Liver (tissue), 9 donors: ENCODE measurements around the gene CNIH3. TPM values are rescaled to one million over a fixed set of nuclear protein-coding genes. Genes with fewer than 3 reads are reported as not detected.

Experiments
- DNase-seq: peaks from one replicate; pipeline ENCODE4 v3.0.0-alpha.2; 2017; ENCODE audit warnings: low spot score
- H3K27ac ChIP-seq, 2 donors: one replicate each; pipeline ENCODE4 v1.7.0; 2013; ENCODE audit warnings: inconsistent platforms in 2 of 2, low read length in 2 of 2, control low read depth in 1 of 2, low read depth in 1 of 2, mild to moderate bottlenecking in 1 of 2
- H3K27me3 ChIP-seq, 4 donors: one replicate each; pipeline versions ENCODE4 v1.6.1 to v1.7.0; 2013; ENCODE audit warnings: low read length in 3 of 4, inconsistent platforms in 1 of 4, mild to moderate bottlenecking in 1 of 4, moderate library complexity in 1 of 4; ENCODE audit not compliant: control insufficient read depth in 4 of 4, insufficient read depth in 4 of 4
- H3K36me3 ChIP-seq, 4 donors: one replicate each; pipeline versions ENCODE4 v1.6.1 to v1.7.0; 2013; ENCODE audit warnings: low read length in 3 of 4, mild to moderate bottlenecking in 3 of 4, low read depth in 1 of 4, moderate library complexity in 1 of 4; ENCODE audit not compliant: control insufficient read depth in 4 of 4, insufficient read depth in 3 of 4
- H3K4me1 ChIP-seq, 4 donors: one replicate each; pipeline versions ENCODE4 v1.6.1 to v1.7.0; 2013; ENCODE audit warnings: low read length in 3 of 4, mild to moderate bottlenecking in 3 of 4, moderate library complexity in 1 of 4; ENCODE audit not compliant: control insufficient read depth in 4 of 4, insufficient read depth in 4 of 4
- H3K4me3 ChIP-seq, 3 donors: one replicate each; pipeline versions ENCODE4 v1.6.1 to v1.7.0; 2013; ENCODE audit warnings: low read length in 3 of 3, control low read depth in 1 of 3, low read depth in 1 of 3, mild to moderate bottlenecking in 1 of 3
- H3K9ac ChIP-seq, 2 donors: one replicate each; pipeline ENCODE4 v1.7.0; 2013; ENCODE audit warnings: low read length in 2 of 2, mild to moderate bottlenecking in 2 of 2, moderate library complexity in 2 of 2, control low read depth in 1 of 2, low read depth in 1 of 2
- H3K9me3 ChIP-seq, 4 donors: one replicate each; pipeline versions ENCODE4 v1.6.1 to v1.7.0; 2013; ENCODE audit warnings: low read length in 3 of 4; ENCODE audit not compliant: control insufficient read depth in 4 of 4
- CTCF ChIP-seq: fragments of 150-350 bp; IDR thresholded peaks from 2 replicates; pipeline ENCODE4 v1.5.1; 2017; ENCODE audit warnings: improper control_type of control experiment, low read depth, low read length; ENCODE audit not compliant: missing input control
- EGR1 ChIP-seq, 2 donors: IDR thresholded peaks; 2 replicates each; pipeline ENCODE4 v1.6.1; 2016 to 2018; ENCODE audit warnings: antibody characterized with exemption in 2 of 2, low read depth in 2 of 2
- FOXA1 ChIP-seq: IDR thresholded peaks from 2 replicates; pipeline ENCODE4 v1.6.1; 2016; ENCODE audit warnings: antibody characterized with exemption
- FOXA2 ChIP-seq: IDR thresholded peaks from 2 replicates; pipeline ENCODE4 v1.6.1; 2016; ENCODE audit warnings: antibody characterized with exemption
- GABPA ChIP-seq, 2 donors: IDR thresholded peaks in 1 of 2; conservative IDR thresholded peaks in 1 of 2; 2 replicates each; pipeline ENCODE4 v1.6.1; 2016; ENCODE audit warnings: antibody characterized with exemption in 2 of 2, mild to moderate bottlenecking in 1 of 2, moderate library complexity in 1 of 2
- HNF4A ChIP-seq, 2 donors: conservative IDR thresholded peaks; 2 replicates each; pipeline ENCODE4 v1.6.1; 2016; ENCODE audit warnings: antibody characterized with exemption in 2 of 2, mild to moderate bottlenecking in 2 of 2
- HNF4G ChIP-seq: IDR thresholded peaks from 2 replicates; pipeline ENCODE4 v1.6.1; 2016; ENCODE audit warnings: antibody characterized with exemption
- JUND ChIP-seq, 2 donors: IDR thresholded peaks; 2 replicates each; pipeline ENCODE4 v1.6.1; 2016; ENCODE audit warnings: antibody characterized with exemption in 2 of 2
- NR2F2 ChIP-seq: IDR thresholded peaks from 2 replicates; pipeline ENCODE4 v1.6.1; 2016; ENCODE audit warnings: antibody characterized with exemption
- RAD21 ChIP-seq, 2 donors: IDR thresholded peaks; 2 replicates each; pipeline ENCODE4 v1.6.1; 2016; ENCODE audit warnings: antibody characterized with exemption in 2 of 2, mild to moderate bottlenecking in 2 of 2
- RXRA ChIP-seq, 2 donors: IDR thresholded peaks; 2 replicates each; pipeline ENCODE4 v1.6.1; 2017 to 2018; ENCODE audit warnings: antibody characterized with exemption in 2 of 2, mild to moderate bottlenecking in 1 of 2
- SP1 ChIP-seq: IDR thresholded peaks from 2 replicates; pipeline ENCODE4 v1.6.1; 2018; ENCODE audit warnings: antibody characterized with exemption, mild to moderate bottlenecking
- TAF1 ChIP-seq: conservative IDR thresholded peaks from 2 replicates; pipeline ENCODE4 v1.6.1; 2016; ENCODE audit warnings: antibody characterized with exemption, mild to moderate bottlenecking
- YY1 ChIP-seq: IDR thresholded peaks from 2 replicates; pipeline ENCODE4 v1.6.1; 2016; ENCODE audit warnings: antibody characterized with exemption, mild to moderate bottlenecking
- ZBTB33 ChIP-seq: IDR thresholded peaks from 2 replicates; pipeline ENCODE4 v1.6.1; 2016; ENCODE audit warnings: antibody characterized with exemption
- WGBS: extraction: QIAGEN DNeasy Blood & Tissue Kit; methylation state at CpG from one replicate; pipeline ENCODE4 v1.1.7; 2013; 5-methylcytosine and 5-hydroxymethylcytosine counted together
- polyA plus RNA-seq, 2 donors: library from polyadenylated mRNA; stranded (reverse) in 1 of 2; unstranded in 1 of 2; fragments of 200-250 nt in 1 of 2; fragments of >200 nt in 1 of 2; fragmentation: Nextera tagmentation in 1 of 2; extraction: Ambion mirVana in 1 of 2; gene quantifications; one replicate each; pipeline versions ENCODE4 v1.2.1 to v1.2.3, GENCODE V29; 2013 to 2015
- total RNA-seq, 2 donors: library from RNA; depleted of rRNA; stranded (reverse); fragments of >200 nt; gene quantifications; one replicate each; pipeline ENCODE4 v1.2.3, GENCODE V29; 2014
- TF ChIP-seq, protein P1 (sequence below): IDR thresholded peaks from 2 replicates; pipeline ENCODE4 v1.6.1; 2016; ENCODE audit warnings: antibody characterized with exemption
- TF ChIP-seq, protein P2 (sequence below): IDR thresholded peaks from 2 replicates; pipeline ENCODE4 v1.6.1; 2016; ENCODE audit warnings: antibody characterized with exemption, mild to moderate bottlenecking
- TF ChIP-seq, protein P3 (sequence below): IDR thresholded peaks from 2 replicates; pipeline ENCODE4 v1.6.1; 2016; ENCODE audit warnings: antibody characterized with exemption
- donor health status: healthy.
- donor health status: healthy.
- donor health status: healthy.
- donor health status: healthy.
- donor health status: healthy.

Gene CNIH3
- total and polyA plus RNA-seq, 4 donors, result 0.39 to 1.0 (median 0.93) TPM

DNA sequence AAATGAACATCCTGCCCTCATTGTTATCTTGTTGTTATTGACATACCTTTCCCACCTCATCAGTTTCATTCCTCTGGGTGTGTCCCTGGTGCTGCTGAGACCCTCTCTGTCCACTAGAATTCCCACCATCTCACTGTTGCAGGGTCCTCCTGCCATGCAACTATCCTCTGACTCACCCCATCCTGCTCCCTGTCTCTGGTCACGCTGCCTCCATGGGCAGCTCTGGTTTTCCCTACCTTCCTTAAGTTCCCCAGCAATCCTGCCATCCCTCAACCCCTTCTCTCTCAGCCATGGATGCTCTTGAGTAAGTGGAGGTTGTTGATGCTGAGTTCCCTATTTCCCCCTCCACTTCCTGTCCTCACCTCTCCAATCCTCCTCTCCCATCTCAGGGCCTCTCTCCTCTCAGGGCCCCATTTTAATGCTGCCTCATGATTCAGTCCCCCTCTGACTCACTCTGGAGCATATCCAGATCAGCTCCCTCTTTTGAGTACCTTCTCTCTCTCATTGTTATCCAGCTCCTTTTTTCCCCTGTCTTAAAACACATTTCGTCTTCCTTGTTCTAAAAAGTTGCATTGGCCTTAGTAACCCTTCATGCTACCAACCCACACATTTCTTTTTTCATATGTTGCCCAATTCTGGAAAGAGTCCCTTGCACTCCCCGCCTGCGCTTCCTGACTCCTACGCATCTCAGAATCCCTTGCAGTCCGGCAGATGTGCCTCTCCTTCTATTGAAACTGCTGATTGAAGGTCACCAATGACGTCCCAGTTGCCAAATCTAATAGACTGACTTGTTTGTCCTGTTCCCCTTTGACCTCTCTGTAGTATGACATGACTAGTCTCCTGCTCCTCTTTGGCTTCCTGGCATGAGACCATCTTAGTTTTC, 92.0 kb downstream of the CNIH3 start:
- H3K27ac ChIP-seq, result peak overlapping the region; percentile 8 to 51
- no peaks in the 10 kb centered on the region for H3K36me3 ChIP-seq
- WGBS, result 60% methylated on average over 7 of the region's 7 CpGs
- no peak overlapping the region for H3K4me3 ChIP-seq
- H3K9ac ChIP-seq, result no peak overlapping the region
- DNase-seq, result no peak
- TF ChIP-seq CTCF (no peak), YY1 (peak; percentile 51), HNF4A (conservative IDR thresholded peaks at IDR 0.05) (peak; percentile 67 to 69), RAD21 (IDR thresholded peaks at IDR 0.05) (peak in 1 of 2 donors; percentile 28), FOXA1 (peak; percentile 20), FOXA2 (peak; percentile 22), EGR1 (IDR thresholded peaks at IDR 0.05; ENCODE audit: low read depth in 2 of 2) (peak; percentile 63 to 64), JUND (IDR thresholded peaks at IDR 0.05) (peak in 1 of 2 donors; percentile 37), HNF4G (no peak), TAF1 (no peak), RXRA (IDR thresholded peaks at IDR 0.05) (peak; percentile 68 to 82), GABPA (IDR thresholded peaks at IDR 0.05 in 1 of 2, conservative IDR thresholded peaks at IDR 0.05 in 1 of 2) (no peak), ZBTB33 (no peak), SP1 (peak; percentile 59), NR2F2 (no peak)
- TF ChIP-seq, protein P1, sequence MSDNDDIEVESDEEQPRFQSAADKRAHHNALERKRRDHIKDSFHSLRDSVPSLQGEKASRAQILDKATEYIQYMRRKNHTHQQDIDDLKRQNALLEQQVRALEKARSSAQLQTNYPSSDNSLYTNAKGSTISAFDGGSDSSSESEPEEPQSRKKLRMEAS, result no peak
- TF ChIP-seq, protein P2, sequence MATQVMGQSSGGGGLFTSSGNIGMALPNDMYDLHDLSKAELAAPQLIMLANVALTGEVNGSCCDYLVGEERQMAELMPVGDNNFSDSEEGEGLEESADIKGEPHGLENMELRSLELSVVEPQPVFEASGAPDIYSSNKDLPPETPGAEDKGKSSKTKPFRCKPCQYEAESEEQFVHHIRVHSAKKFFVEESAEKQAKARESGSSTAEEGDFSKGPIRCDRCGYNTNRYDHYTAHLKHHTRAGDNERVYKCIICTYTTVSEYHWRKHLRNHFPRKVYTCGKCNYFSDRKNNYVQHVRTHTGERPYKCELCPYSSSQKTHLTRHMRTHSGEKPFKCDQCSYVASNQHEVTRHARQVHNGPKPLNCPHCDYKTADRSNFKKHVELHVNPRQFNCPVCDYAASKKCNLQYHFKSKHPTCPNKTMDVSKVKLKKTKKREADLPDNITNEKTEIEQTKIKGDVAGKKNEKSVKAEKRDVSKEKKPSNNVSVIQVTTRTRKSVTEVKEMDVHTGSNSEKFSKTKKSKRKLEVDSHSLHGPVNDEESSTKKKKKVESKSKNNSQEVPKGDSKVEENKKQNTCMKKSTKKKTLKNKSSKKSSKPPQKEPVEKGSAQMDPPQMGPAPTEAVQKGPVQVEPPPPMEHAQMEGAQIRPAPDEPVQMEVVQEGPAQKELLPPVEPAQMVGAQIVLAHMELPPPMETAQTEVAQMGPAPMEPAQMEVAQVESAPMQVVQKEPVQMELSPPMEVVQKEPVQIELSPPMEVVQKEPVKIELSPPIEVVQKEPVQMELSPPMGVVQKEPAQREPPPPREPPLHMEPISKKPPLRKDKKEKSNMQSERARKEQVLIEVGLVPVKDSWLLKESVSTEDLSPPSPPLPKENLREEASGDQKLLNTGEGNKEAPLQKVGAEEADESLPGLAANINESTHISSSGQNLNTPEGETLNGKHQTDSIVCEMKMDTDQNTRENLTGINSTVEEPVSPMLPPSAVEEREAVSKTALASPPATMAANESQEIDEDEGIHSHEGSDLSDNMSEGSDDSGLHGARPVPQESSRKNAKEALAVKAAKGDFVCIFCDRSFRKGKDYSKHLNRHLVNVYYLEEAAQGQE, result peak; percentile 13
- TF ChIP-seq, protein P3, sequence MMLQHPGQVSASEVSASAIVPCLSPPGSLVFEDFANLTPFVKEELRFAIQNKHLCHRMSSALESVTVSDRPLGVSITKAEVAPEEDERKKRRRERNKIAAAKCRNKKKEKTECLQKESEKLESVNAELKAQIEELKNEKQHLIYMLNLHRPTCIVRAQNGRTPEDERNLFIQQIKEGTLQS, result no peak
- H3K9me3 ChIP-seq, result no peaks in the 10 kb centered on the region
- H3K4me1 ChIP-seq, result peaks cover 0 to 9% (median 4%) of the 10 kb centered on the region in 4 donors
- no peaks in the 10 kb centered on the region for H3K27me3 ChIP-seq
